ENCODE results near the gene SLC6A1.
"Not testable (repeated sequence)": the region's sequence is repeated elsewhere in the genome, so short reads cannot be mapped to it uniquely, and the experiment has no call there.

SLC6A1 gene

GRCh38 chr3:11054739-11055438, 62.3 kb downstream of the SLC6A1 start:
- TF ChIP-seq POLR2AphosphoS5 (IDR thresholded peaks at IDR 0.05; ENCODE audit: low read depth, low read length) (no peak), TAF1 (IDR thresholded peaks at IDR 0.05; ENCODE audit: borderline replicate concordance, low read depth, low read length) (no peak), POLR2A (IDR thresholded peaks at IDR 0.05; ENCODE audit: low read depth, low read length) (no peak)
- FAIRE-seq: no peak
- no peak for DNase-seq (ENCODE audit: insufficient read length)

GRCh38 chr3:11055496-11055895, 62.9 kb downstream of the SLC6A1 start:
- DNase-seq (ENCODE audit: insufficient read length): no peak
- TF ChIP-seq POLR2A (IDR thresholded peaks at IDR 0.05; ENCODE audit: low read depth, low read length): no peak
- no peak for TF ChIP-seq POLR2AphosphoS5 (IDR thresholded peaks at IDR 0.05; ENCODE audit: low read depth, low read length)
- no peak for TF ChIP-seq TAF1 (IDR thresholded peaks at IDR 0.05; ENCODE audit: borderline replicate concordance, low read depth, low read length)
- no peak for FAIRE-seq

DNA sequence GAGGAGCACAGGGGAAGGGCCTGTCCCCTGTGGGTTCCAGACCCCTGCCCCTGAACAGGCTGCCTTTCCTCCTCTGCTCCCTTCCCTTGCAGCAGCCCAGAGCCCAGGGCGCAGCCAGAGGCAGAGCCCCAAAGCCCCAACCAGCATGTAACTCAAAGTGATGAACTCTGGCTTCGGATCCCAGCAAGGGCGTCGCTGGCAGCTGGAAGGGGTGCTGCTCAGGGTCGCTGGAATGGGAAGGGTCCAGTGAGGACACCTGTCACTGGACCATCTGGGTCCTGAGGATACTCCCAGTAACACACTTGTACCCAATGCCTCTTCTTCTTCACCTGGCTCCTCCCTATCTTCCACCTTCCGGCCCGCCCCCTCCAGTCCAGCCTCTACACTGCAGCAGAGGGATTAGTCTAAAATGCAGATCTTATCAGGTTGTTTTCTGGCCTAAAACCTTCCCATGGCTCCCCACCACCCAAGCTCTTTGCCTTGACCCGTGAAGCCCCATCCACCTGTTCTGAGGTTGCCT, 64.0 kb downstream of the SLC6A1 start:
- DNase-seq (ENCODE audit: insufficient read length) (no peak), FAIRE-seq (no peak)
- no peak for TF ChIP-seq POLR2AphosphoS5 (IDR thresholded peaks at IDR 0.05; ENCODE audit: low read depth, low read length)
- TF ChIP-seq TAF1 (IDR thresholded peaks at IDR 0.05; ENCODE audit: borderline replicate concordance, low read depth, low read length): no peak
- no peak for TF ChIP-seq POLR2A (IDR thresholded peaks at IDR 0.05; ENCODE audit: low read depth, low read length)

GRCh38 chr3:11057655-11058054, 65.1 kb downstream of the SLC6A1 start:
- FAIRE-seq: no peak
- no peak for DNase-seq (ENCODE audit: insufficient read length)
- TF ChIP-seq POLR2A (IDR thresholded peaks at IDR 0.05; ENCODE audit: low read depth, low read length): no peak
- no peak for TF ChIP-seq POLR2AphosphoS5 (IDR thresholded peaks at IDR 0.05; ENCODE audit: low read depth, low read length)
- TF ChIP-seq TAF1 (IDR thresholded peaks at IDR 0.05; ENCODE audit: borderline replicate concordance, low read depth, low read length): no peak

- DNase-seq (ENCODE audit: insufficient read length) (no peak), FAIRE-seq (no peak)
- no peak for TF ChIP-seq POLR2A (IDR thresholded peaks at IDR 0.05; ENCODE audit: low read depth, low read length)
- no peak for TF ChIP-seq TAF1 (IDR thresholded peaks at IDR 0.05; ENCODE audit: borderline replicate concordance, low read depth, low read length)
- TF ChIP-seq POLR2AphosphoS5 (IDR thresholded peaks at IDR 0.05; ENCODE audit: low read depth, low read length): no peak
Observed at GRCh38 chr3:11059090-11059798, 66.7 kb downstream of the SLC6A1 start.

DNA sequence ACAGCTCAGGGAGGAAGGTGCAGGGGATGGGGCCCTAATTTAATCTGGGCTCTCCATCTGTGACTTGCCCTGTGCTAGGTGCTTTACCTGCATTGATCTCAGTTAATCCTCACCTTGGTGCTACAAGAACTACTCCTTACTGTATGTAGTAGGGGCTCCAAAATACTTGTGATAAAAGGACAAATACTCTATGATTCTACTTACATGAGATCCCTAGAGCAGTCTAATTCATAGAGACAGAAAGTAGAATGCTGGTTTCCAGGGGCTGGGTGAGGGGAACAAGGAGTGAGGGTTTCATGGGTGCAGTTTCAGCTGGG, 67.2 kb downstream of the SLC6A1 start:
- no peak for TF ChIP-seq TAF1 (IDR thresholded peaks at IDR 0.05; ENCODE audit: borderline replicate concordance, low read depth, low read length)
- TF ChIP-seq POLR2AphosphoS5 (IDR thresholded peaks at IDR 0.05; ENCODE audit: low read depth, low read length): no peak
- no peak for TF ChIP-seq POLR2A (IDR thresholded peaks at IDR 0.05; ENCODE audit: low read depth, low read length)
- FAIRE-seq (no peak), DNase-seq (ENCODE audit: insufficient read length) (no peak)

DNA sequence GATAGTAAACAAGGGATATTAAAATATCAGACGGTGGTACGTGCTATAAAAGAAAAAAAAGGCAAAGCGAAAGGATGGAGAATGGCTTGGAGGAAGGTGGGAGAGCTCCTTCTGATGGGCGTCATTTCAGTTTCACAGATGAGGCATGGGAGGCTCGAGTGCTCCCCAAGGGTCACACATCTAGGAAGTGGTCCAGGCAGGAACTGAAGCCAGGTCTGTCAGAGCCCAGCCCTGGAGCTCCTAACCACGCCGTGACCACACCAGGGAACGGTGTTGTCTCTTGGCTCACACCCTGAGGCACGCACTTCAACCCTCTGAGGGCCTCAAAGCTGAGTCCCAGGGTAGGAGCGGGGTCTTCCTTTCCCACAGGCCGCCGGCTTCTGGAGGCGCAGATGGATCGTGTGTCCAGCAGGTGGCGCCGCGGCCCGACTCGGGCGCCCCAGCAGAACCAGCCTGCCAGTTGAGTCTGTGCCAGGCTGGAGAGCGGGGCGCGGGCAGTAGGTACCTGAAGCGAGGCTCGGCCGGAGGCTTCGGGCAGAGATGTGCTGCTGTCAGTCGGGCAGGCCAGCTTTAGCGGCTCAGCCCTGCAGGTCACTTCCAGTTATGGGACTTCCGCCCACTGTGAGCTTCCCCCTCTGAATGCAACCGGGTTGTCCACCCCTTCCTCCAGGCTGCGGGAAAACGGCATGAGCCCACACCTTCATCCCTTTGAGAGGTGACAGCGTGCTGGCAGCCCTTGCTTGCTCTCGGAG, 68.1 kb downstream of the SLC6A1 start:
- FAIRE-seq: no peak
- DNase-seq (ENCODE audit: insufficient read length): peak; percentile 47

DNA sequence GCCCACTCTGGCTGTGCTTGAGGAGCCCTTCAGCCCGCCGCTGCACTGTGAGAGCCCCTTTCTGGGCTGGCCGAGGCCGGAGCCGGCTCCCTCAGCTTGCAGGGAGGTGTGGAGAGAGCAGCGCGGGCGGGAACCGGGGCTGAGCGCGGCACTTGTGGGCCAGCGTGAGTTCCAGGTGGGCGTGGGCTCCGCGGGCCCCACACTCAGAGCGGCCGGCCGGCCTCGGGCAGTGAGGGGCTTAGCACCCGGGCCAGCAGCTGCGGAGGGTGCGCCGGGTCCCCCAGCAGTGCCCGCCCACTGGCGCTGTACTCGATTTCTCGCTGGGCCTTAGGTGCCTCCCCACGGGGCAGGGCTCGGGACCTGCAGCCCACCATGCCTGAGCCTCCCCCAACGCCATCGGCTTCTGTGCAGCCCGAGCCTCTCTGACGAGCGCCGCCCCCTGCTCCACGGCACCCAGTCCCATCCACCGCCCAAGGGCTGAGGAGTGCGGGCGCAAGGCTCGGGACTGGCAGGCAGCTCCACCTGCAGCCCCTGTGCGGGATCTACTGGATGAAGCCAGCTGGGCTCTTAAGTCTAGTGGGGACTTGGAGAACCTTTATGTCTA, 68.8 kb downstream of the SLC6A1 start:
- not testable (repeated sequence) for FAIRE-seq

More for the DNA sequence above, 68.1 kb downstream of the SLC6A1 start:
- TF ChIP-seq POLR2A (IDR thresholded peaks at IDR 0.05; ENCODE audit: low read depth, low read length) (no peak), TAF1 (IDR thresholded peaks at IDR 0.05; ENCODE audit: borderline replicate concordance, low read depth, low read length) (no peak), POLR2AphosphoS5 (IDR thresholded peaks at IDR 0.05; ENCODE audit: low read depth, low read length) (no peak)

DNA sequence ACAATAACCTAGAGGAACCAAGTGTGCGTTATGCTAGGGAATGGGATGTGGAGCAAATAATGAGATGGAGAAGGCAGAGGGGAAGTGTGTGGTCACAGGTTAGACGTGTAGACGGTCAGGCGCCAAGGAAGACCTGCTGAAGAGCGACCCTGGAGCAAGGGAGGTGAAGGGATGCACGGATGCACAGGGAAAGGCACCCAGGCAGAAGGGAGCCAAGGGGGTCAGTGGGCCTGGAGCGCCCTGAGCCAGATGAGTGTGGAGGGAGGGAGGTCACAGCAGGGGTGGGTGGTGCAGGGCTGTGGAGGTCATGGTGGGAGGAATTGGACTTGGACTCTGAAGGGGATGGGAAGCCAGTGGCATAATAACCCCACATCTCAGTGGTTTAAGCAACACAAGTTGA, 70.2 kb downstream of the SLC6A1 start:
- FAIRE-seq: no peak
- DNase-seq (ENCODE audit: insufficient read length): no peak
- TF ChIP-seq POLR2A (IDR thresholded peaks at IDR 0.05; ENCODE audit: low read depth, low read length) (no peak), POLR2AphosphoS5 (IDR thresholded peaks at IDR 0.05; ENCODE audit: low read depth, low read length) (no peak)

More for the DNA sequence above, 68.8 kb downstream of the SLC6A1 start:
- not testable (repeated sequence) for DNase-seq (ENCODE audit: insufficient read length)

- FAIRE-seq (no peak), DNase-seq (ENCODE audit: insufficient read length) (no peak)
- TF ChIP-seq TAF1 (IDR thresholded peaks at IDR 0.05; ENCODE audit: borderline replicate concordance, low read depth, low read length): no peak
- no peak for TF ChIP-seq POLR2A (IDR thresholded peaks at IDR 0.05; ENCODE audit: low read depth, low read length)
- no peak for TF ChIP-seq POLR2AphosphoS5 (IDR thresholded peaks at IDR 0.05; ENCODE audit: low read depth, low read length)
Observed at GRCh38 chr3:11071096-11071755, 78.7 kb downstream of the SLC6A1 start.

GRCh38 chr3:11072631-11073030, 80.1 kb downstream of the SLC6A1 start:
- no peak for TF ChIP-seq POLR2AphosphoS5 (IDR thresholded peaks at IDR 0.05; ENCODE audit: low read depth, low read length)
- TF ChIP-seq POLR2A (IDR thresholded peaks at IDR 0.05; ENCODE audit: low read depth, low read length): no peak
- no peak for TF ChIP-seq TAF1 (IDR thresholded peaks at IDR 0.05; ENCODE audit: borderline replicate concordance, low read depth, low read length)
- no peak for FAIRE-seq
- DNase-seq (ENCODE audit: insufficient read length): no peak

All from GM12892 (cell line).